HG02678 (cell line): Measurements from ENCODE around the gene PCBD1.
A peak's percentile ranks its signal among the peaks of the same experiment; 100 is the strongest.
"Not testable (repeated sequence)": the region's sequence is repeated elsewhere in the genome, so short reads cannot be mapped to it uniquely, and the experiment has no call there.

ENCODE experiments used
- ATAC-seq: cut with Tn5 transposase; IDR thresholded peaks from one replicate; pipeline ENCODE4 v1.9.1; 2021; ENCODE audit warnings: mild to moderate bottlenecking, moderate library complexity; ENCODE audit not compliant: unreplicated experiment

Gene PCBD1

DNA sequence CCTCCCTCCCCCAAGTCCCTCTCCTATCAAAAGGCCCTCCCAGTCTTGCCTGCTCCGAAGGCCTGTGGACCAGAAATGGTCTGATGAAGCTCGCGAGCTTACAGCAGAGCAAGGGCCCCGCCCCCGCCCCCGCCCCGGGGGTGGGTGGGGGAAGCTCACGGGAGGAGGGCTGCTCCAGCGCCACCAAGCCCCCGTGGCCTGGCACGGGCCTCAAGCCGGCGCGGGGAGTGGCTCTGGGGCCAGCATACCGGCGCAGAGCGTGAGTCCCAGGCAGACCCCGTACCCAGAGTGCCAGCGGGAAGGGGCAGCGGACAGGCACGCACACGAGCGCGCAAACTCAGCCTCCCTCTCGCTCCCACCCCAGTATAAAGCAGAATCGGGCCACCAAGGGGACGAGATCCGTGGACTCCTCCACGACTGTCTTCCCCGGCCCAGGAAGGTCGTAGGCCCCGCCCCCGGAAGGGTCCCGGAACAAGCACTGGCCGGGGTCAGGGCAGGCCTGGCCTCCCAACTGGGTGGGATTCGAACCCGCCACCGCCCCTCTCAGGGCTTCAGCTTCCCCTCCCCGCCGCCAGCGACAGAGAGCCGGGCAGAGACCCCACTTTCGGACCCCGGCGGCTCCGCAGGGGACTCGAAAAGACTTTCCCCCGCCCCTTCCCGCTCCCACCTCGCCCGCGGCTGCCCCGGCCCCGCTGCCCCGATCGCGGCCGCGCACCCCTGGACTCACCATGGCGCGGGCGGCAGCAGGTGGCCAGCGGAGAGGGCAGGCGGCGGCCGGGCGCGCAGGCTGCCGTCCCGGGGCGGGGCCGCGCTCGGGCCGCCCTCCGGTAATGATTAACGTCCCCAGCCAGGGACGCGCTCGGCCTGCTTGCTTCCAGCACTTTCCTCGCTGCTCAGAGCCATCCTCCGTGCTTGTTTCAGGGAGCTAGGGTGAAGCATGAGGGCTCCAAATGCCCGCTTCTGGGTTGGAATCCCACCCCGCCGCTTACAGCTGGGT, at the start of gene PCBD1:
TSS of gene PCBD1 (minus strand) at position 762 of the 997 bp plus-strand sequence. CDS start at position 730, 32 bp downstream.
- peak; percentile 84 for ATAC-seq

GRCh38 chr10:70937661-70938060, 49.3 kb upstream of the PCBD1 start:
- ATAC-seq: no peak

GRCh38 chr10:70936111-70936510, 47.7 kb upstream of the PCBD1 start:
- ATAC-seq: no peak

DNA sequence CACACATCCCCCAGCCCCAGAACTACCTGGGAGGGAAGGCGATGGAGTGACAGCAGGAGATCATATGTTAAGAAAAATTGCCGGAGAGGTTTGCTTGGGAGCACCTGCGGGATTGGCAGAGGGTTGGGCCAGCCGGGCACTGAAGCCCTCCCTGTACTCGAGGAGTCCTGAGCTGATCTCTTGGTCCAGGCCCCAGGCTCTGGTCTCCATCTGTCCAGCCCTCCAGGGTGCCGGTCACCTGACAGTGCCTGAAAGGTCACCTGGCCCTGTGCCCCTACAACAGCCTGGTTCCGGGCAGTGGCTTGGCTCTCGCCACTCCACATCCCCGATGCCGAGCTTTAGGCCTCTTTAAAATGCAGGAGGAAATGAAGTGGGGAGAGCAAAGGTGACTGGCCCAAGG, 47.3 kb upstream of the PCBD1 start:
- ATAC-seq: no peak

GRCh38 chr10:70935125-70935625, 46.8 kb upstream of the PCBD1 start:
- ATAC-seq: no peak

- ATAC-seq: no peak
Observed at GRCh38 chr10:70934701-70935100, 46.3 kb upstream of the PCBD1 start.

- no peak for ATAC-seq
Observed at GRCh38 chr10:70932392-70933196, 44.2 kb upstream of the PCBD1 start.

DNA sequence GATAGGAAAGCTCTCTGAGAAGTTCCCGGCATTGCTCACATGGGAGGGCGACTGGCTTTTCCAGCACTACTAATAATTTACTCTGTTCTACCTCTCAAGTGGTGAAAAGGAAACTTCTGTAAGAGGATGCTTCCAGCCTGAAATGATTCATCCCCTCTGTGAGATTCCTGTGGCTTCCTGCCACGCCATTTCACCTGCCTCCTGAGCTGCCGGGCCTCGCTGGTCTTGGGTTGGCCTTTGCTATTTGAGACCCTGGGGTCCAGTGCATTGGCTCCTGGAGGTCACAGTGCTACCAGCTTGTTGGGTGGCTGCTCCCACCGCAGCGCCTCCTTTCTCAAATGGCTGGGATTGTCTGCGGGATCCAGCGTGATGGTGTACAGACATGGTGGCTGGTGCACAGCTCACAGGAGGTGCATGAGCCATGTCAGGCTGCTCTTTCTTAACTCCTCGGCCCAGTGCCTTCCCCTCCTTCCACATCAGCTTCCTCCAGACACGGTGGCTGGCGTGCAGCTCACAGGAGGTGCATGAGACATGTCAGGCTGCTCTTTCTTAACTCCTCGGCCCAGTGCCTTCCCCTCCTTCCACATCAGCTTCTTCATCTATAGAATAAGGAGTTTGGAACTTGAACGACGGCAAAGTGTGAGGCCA, 42.9 kb upstream of the PCBD1 start:
- no peak for ATAC-seq

- ATAC-seq: no peak
Observed at GRCh38 chr10:70930263-70931000, 42.1 kb upstream of the PCBD1 start.

DNA sequence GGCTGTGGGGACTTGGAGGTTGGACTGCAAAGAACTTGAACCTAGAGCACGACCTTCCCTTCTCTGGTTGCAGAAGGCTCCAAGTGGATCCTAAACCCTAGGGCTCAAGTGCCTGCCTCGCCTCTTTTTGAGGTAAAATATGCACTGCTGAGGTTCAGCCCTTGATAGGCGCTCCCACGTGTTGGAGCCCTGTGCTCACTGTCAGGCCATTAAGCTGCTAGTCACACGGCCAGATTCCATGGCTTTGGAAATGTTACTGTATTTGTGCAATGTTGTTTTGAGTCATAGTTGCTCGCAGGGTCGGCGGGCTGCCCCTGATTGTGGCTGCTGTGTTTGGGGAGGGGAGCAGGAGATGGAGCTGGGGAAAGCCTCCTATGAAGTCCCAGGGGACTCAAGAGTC, 39.8 kb upstream of the PCBD1 start:
- ATAC-seq: no peak

DNA sequence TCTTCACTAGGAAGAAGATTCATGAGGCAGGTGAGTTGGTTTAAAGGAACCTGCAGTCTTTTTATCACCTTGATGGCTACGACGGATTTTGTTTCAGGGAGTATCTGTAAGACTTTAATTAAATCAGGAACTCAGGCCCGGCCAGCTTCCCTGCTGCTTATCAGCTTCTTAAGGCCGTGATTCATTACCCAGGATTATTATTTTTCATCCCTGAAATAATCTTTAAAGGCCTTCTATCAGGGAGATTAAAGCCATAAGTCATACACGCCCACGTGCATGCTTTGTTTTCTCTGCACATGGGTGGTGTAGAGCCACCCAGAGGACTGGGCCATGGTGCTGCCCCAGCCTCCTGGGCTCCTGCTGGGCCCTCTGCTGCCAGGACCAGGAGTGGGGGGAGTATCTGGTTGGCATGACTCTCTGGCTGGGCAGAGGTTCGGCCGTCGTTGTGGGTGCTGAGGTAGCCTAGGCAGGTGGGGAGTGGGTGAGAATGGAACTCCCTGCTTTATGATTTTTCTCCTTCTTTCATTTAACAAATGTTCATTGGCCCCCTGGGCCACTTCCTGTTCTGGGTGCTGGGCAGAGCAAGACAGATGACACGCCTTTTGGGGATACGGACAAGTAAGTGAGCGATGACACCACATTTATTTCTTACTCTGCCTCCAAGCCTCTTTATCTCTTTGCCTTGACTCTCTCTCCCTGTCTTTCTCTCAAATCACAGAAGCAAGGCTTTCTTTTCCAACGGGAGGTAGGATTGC, 39.0 kb upstream of the PCBD1 start:
- no peak for ATAC-seq

- ATAC-seq: no peak
Observed at GRCh38 chr10:70926226-70927000, 38.0 kb upstream of the PCBD1 start.

DNA sequence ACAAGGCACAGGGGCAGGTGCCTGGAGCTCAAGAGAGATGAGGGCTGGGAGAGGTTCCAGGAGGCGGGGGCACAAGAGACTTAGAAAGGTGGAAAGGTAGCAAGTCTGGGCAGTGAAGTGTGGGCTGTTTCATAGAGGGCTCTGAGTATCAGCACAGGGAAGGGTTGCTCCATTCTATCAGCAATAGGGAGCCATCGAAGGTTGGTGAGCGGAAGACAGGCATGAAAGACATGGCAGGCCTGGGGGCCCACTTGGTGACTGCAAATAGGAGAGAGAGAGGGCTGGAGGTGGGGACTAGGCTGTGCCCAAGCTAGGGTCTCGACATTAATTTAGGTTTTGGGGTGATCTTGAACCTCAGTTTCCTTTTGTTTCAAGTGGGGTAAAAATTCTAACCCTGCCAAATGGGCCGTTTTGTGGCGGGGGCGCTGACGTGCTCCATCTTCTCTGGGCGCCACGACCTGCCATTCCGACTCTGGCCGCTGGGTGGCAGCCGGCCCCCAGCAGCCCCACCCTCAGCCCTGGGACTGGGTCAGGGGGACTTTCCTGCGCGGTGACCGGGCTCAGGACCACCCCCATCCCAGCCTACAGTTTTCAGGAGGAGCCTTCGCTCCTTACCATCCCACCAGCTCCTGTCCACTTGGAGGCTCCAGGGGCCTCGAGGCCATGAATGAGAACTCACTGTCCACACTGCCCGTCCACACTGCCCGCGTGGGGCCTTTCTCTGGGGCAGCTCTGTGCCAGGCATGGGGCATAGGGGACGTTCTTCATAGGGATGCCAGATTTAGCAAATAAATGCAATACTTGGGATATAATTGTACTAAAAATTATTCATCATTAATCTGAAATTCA, 37.2 kb upstream of the PCBD1 start:
- ATAC-seq: no peak

GRCh38 chr10:70923696-70924095, 35.3 kb upstream of the PCBD1 start:
- no peak for ATAC-seq

DNA sequence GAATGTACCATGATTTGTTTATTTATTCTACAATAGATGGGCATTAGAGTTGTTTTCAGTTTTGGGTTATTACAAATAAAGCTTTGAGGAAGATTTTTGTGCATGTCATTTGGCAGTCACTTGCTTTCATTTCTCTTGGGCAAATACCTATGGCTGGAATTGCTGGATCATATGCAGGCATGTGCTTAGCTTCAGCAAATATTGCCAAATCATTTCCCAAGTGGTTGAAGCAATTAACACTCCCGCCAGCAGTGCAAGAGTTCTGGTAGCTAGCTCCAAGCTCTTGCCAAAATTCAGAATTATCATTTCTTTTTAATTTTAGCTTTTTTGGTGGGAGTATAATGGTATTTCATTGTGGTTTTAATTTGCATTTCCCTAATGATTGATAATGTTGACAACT, 32.9 kb upstream of the PCBD1 start:
- no peak for ATAC-seq

DNA sequence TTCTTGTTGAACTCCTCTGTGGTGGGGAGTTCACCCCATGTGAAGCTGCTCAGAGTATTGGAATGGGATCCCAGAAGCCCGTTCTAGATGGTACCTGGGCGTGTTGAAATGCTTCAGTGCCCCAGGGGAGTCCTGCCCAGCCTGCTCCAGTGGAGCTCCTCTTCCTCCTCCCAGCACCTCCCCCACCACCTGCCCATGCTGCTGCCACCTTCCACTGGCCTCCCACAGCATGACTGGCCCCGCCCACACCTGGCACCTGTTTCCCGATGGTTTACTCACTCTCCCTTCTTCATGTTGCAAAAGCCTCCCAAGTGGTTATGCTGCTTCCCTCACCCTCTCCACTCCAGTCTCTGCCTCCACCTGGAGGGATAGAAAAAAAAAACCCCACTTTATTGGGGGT, 32.2 kb upstream of the PCBD1 start:
- ATAC-seq: no peak

- ATAC-seq: not testable (repeated sequence)
Observed at GRCh38 chr10:70919906-70920305, 31.5 kb upstream of the PCBD1 start.
